Brain microvascular endothelial cell (primary cell): Measurements from ENCODE around the gene DUSP14.

Experiments
- DNase-seq: peaks from one replicate; pipeline ENCODE4 v3.0.0-alpha.2; 2020
- H3K27ac ChIP-seq: fragments of 250-450 bp; sonication (Bioruptor Pico); 2 replicates; pipeline ENCODE4 v1.5.1; 2020; ENCODE audit warnings: mild to moderate bottlenecking, moderate library complexity
- H3K27me3 ChIP-seq: fragments of 250-450 bp; sonication (Bioruptor Pico); replicated peaks from 2 replicates; pipeline ENCODE4 v1.5.1; 2020; ENCODE audit warnings: mild to moderate bottlenecking
- H3K36me3 ChIP-seq: fragments of 250-450 bp; sonication (Bioruptor Pico); replicated peaks from 2 replicates; pipeline ENCODE4 v1.5.1; 2020; ENCODE audit warnings: mild to moderate bottlenecking
- H3K4me3 ChIP-seq: 2 replicates; pipeline ENCODE4 v1.5.1; 2011; ENCODE audit warnings: low read depth, mild to moderate bottlenecking, control low read depth, low read length, moderate library complexity
- CTCF ChIP-seq: IDR thresholded peaks from 2 replicates; pipeline ENCODE4 v1.5.1; 2011; ENCODE audit warnings: low read depth, mild to moderate bottlenecking, moderate library complexity, low read length, control low read depth, inconsistent platforms; ENCODE audit errors: missing control alignments
- in situ Hi-C: cut with HindIII; loops from 2 replicates; pipeline ENCODE4 v1.10.0; 2017; ENCODE audit warnings: low sequenced_read_pairs, low pct_ligation_motif_present

DUSP14 gene

DNA sequence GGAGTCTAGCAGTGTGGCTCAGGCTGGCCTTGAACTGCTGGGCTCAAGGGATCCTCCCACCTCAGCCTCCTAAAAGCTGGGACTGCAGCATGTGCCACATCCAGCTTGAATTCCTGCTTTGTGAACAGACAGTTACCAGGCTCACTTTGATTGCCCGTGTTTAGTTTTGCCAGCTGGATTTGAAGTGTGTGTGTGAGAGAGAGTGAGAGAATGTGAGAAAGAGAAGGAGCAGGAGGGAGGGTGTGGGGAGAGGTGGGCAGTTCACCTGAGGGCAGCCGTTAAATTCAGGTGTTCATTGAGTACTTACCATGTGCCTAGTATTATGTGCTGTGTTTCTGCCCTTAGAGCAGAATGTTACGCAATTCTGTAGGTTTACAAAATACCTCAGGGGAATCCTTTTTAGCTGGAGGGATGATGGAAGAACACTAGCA, 4.7 kb downstream of the DUSP14 start:
- Histone ChIP-seq H3K36me3 (no peaks in the 10 kb centered on the region), H3K4me3 (no peak overlapping the region), H3K27me3 (no peaks in the 10 kb centered on the region), H3K27ac (peak overlapping the region; percentile 66)
- DNase-seq, result no peak
- in situ Hi-C loops, result no loop called here
- TF ChIP-seq CTCF, result no peak

GRCh38 chr17:37494971-37495370, 5.3 kb downstream of the DUSP14 start:
- no peak for DNase-seq
- H3K27me3 ChIP-seq, result no peaks in the 10 kb centered on the region
- H3K36me3 ChIP-seq, result no peaks in the 10 kb centered on the region
- no peak overlapping the region for H3K4me3 ChIP-seq
- no peak overlapping the region for H3K27ac ChIP-seq
- no peak for TF ChIP-seq CTCF
- in situ Hi-C loops, result no loop called here

GRCh38 chr17:37500378-37500777, 10.7 kb downstream of the DUSP14 start:
- DNase-seq, result no peak
- Histone ChIP-seq H3K4me3 (no peak overlapping the region), H3K27me3 (no peaks in the 10 kb centered on the region), H3K36me3 (no peaks in the 10 kb centered on the region), H3K27ac (no peak overlapping the region)
- TF ChIP-seq CTCF, result no peak
- in situ Hi-C loops, result no loop called here

GRCh38 chr17:37502009-37502936, 12.6 kb downstream of the DUSP14 start:
- no peaks in the 10 kb centered on the region for H3K27me3 ChIP-seq
- H3K36me3 ChIP-seq, result no peaks in the 10 kb centered on the region
- no peak overlapping the region for H3K4me3 ChIP-seq
- no peak overlapping the region for H3K27ac ChIP-seq
- no peak for DNase-seq
- in situ Hi-C loops, result no loop called here
- no peak for TF ChIP-seq CTCF

GRCh38 chr17:37503148-37503547, 13.5 kb downstream of the DUSP14 start:
- Histone ChIP-seq H3K36me3 (no peaks in the 10 kb centered on the region), H3K27me3 (no peaks in the 10 kb centered on the region), H3K4me3 (no peak overlapping the region), H3K27ac (no peak overlapping the region)
- in situ Hi-C loops, result no loop called here
- no peak for TF ChIP-seq CTCF
- DNase-seq, result no peak
